ENCODE data around the gene GLDC.

DNA sequence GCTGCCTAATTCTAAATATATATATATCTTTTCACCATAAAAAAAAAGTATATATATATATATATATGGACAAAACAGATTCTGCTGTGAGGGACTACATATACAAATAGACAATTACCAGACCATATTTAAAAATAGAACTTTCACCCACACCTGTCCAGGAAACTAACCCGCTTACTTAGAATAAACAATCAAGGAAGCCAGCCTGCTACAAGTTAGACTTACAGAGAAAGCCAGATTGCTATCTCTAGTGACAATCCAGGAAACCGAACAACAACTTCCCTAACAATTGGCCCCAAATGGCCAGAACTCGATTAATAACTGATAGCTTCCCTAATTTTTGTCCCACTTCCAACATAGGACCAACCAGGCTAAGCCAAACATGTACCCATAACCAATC lies 5.9 kb downstream of the GLDC start:
- TF ChIP-seq, protein P1, sequence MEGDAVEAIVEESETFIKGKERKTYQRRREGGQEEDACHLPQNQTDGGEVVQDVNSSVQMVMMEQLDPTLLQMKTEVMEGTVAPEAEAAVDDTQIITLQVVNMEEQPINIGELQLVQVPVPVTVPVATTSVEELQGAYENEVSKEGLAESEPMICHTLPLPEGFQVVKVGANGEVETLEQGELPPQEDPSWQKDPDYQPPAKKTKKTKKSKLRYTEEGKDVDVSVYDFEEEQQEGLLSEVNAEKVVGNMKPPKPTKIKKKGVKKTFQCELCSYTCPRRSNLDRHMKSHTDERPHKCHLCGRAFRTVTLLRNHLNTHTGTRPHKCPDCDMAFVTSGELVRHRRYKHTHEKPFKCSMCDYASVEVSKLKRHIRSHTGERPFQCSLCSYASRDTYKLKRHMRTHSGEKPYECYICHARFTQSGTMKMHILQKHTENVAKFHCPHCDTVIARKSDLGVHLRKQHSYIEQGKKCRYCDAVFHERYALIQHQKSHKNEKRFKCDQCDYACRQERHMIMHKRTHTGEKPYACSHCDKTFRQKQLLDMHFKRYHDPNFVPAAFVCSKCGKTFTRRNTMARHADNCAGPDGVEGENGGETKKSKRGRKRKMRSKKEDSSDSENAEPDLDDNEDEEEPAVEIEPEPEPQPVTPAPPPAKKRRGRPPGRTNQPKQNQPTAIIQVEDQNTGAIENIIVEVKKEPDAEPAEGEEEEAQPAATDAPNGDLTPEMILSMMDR (IDR thresholded peaks at IDR 0.05), result no peak
- TF ChIP-seq EZH2phosphoT487 (IDR thresholded peaks at IDR 0.05), result no peak
- no peak for TF ChIP-seq EZH2 (IDR thresholded peaks at IDR 0.05)

Data from neural progenitor cell (in vitro differentiated cells).